ENCODE results near the gene CCDC191. TPM values are rescaled to one million over a fixed set of nuclear protein-coding genes. Genes with fewer than 3 reads are reported as not detected.
A peak's percentile ranks its signal among the peaks of the same experiment; 100 is the strongest.

The CCDC191 gene
- total and polyA plus RNA-seq, 5 experiments from 2014 or later = 1.9 to 6.9 (median 2.1) TPM

DNA sequence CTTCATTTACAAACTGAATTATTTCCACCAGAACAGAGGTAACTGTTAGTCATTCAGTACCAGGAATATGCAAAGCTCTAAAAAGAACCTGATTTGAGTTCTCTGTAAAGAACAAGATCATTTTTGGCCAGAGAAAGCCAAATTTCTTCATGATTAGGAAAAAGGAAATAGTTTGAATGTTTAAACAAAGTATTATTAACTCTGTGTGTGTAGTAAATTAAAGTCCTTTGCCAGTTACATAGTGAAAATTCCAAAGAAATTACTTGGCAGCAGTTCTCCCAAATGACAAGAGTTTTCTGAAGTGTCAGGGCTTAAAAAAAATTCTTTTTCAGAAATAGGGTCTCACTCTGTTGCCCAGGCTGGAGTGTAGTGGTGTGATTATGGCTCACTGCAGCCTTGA, 24.7 kb upstream of the CCDC191 start:
- DNase-seq (no peak), ATAC-seq (no peak)
- Mint-ChIP-seq H3K4me1 (no peaks in the 10 kb centered on the region), H3K27ac (no peak overlapping the region), H3K9me3 (no peaks in the 10 kb centered on the region), H3K4me3 (no peak overlapping the region), H3K27me3 (no peaks in the 10 kb centered on the region), H3K36me3 (peaks cover 22 to 100% (median 70%) of the 10 kb centered on the region in 3 donors)
- POLR2A ChIA-PET = no interaction called here

DNA sequence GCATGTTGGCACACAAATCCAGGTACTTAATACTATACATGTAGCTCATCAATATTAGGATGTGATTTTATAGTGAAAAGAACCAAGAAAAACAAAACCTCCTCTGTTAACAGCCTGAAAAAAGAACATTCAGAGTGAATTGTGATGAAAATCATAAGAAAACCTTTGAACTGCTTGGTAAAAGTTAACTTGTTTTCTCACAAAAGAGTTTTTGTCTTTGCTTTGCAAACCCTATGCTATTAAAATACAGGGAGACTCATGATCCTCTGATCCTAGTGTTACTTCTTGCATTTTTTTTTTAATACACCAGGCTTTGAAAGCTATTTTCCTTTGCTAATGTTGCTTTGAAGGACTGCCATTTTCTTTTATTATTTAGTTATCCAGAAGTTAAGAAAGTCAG, 23.9 kb upstream of the CCDC191 start:
- Mint-ChIP-seq H3K36me3 (peaks cover 21 to 100% (median 68%) of the 10 kb centered on the region in 3 donors), H3K4me3 (no peak overlapping the region), H3K9me3 (no peaks in the 10 kb centered on the region), H3K27me3 (no peaks in the 10 kb centered on the region), H3K27ac (no peak overlapping the region), H3K4me1 (no peaks in the 10 kb centered on the region)
- ATAC-seq (no peak), DNase-seq (no peak)
- POLR2A ChIA-PET = no interaction called here

DNA sequence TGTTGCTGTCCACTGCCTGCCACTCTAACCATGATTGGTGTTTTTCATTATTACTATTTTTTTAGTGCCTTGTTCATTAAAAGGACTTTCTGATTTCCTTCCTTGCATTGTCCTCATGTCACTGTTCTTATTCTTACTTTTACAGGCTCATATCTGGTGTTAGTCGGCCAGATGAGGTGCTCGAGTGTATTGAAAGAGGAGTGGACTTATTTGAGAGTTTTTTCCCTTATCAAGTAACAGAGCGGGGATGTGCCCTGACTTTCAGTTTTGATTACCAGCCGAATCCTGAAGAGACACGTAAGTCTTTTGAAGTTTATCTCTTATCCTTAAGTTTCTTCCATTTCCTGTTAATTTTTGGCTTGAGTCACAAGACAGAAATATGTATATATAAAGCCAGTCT, 23.4 kb upstream of the CCDC191 start:
- DNase-seq (no peak), ATAC-seq (no peak)
- Mint-ChIP-seq H3K27ac (no peak overlapping the region), H3K9me3 (no peaks in the 10 kb centered on the region), H3K27me3 (no peaks in the 10 kb centered on the region), H3K36me3 (peaks cover 21 to 100% (median 66%) of the 10 kb centered on the region in 3 donors), H3K4me1 (no peaks in the 10 kb centered on the region), H3K4me3 (no peak overlapping the region)
- POLR2A ChIA-PET = no interaction called here

DNA sequence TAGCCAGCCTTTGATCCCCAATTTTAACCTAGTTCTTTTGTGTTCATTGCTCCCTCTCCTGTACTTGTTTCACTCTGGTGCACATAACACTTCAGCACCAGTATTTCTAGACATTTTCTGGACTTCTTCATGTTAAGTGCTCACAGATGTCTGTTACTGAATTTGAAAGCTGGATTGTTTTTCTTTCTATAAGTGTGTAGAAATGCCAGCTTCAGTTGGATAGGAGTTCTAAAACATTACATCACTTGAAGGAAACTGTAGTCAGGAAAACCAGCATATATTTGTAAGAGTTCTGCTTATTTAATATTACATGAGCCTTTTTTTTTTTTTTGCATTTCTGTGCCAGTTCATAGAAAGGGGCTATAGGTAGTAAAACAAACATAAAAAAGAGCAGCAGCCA, 21.8 kb upstream of the CCDC191 start:
- peaks cover 15 to 100% (median 62%) of the 10 kb centered on the region in 3 donors for H3K36me3 Mint-ChIP-seq
- H3K4me3 Mint-ChIP-seq = no peak overlapping the region
- DNase-seq = no peak
- no peaks in the 10 kb centered on the region for H3K9me3 Mint-ChIP-seq
- POLR2A ChIA-PET = interaction anchor here (0.7 kb wide), 1 partner anchor 156 kb away, joined by 3 read pairs; no protein-coding TSS in a partner anchor
- H3K4me1 Mint-ChIP-seq = peaks cover 0 to 4% (median 1%) of the 10 kb centered on the region in 4 donors
- H3K27ac Mint-ChIP-seq = peak overlapping the region in 1 of 10 donors; percentile 19
- H3K27me3 Mint-ChIP-seq = no peaks in the 10 kb centered on the region
- ATAC-seq = no peak

DNA sequence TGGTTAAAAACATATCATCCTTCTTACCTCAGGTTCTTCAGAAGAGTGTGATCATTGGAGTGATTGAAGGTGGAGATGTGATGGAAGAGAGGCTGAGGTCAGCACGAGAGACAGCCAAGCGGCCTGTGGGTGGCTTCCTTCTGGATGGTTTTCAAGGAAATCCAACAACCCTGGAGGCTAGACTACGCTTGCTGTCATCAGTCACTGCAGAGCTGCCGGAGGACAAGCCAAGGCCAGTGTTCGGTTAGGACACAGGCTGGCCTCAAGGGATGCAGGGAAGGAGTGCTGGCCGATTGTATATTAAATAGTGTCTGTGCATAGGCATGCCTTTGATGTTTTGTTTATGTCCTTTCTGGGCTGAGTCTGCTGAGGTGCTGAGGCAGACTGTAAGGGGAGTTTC, 20.4 kb upstream of the CCDC191 start:
- no peak for DNase-seq
- Mint-ChIP-seq H3K27ac (peak overlapping the region in 1 of 10 donors; percentile 51), H3K4me1 (peaks cover 0 to 7% (median 1%) of the 10 kb centered on the region in 4 donors), H3K27me3 (no peaks in the 10 kb centered on the region), H3K9me3 (no peaks in the 10 kb centered on the region), H3K4me3 (no peak overlapping the region), H3K36me3 (peaks cover 11 to 100% (median 53%) of the 10 kb centered on the region in 3 donors)
- POLR2A ChIA-PET = no interaction called here
- ATAC-seq = no peak

DNA sequence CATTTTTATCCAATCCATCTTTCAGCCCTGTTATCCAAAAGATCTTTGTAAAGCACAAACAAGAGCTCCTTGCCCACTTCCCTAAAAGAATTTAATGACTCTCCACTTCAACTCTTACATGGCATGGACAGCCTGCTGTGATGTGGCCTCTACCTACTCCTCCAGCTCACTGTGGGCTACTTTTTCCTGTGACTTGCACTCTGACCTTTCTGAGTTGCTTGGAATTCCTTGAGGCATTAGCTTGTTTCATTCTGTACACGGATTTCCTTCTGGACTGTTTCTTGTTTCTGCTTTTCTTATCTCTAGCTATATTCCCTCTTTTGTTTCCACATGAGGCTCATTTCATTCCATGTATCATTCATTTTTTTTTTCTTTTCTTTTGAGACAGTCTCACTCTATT, 15.5 kb upstream of the CCDC191 start:
- POLR2A ChIA-PET = no interaction called here
- Mint-ChIP-seq H3K9me3 (no peaks in the 10 kb centered on the region), H3K4me1 (peaks cover 0 to 11% (median 5%) of the 10 kb centered on the region in 4 donors), H3K27ac (no peak overlapping the region), H3K36me3 (peaks cover 5 to 86% (median 33%) of the 10 kb centered on the region in 3 donors), H3K27me3 (no peaks in the 10 kb centered on the region), H3K4me3 (no peak overlapping the region)
- DNase-seq (no peak), ATAC-seq (no peak)

DNA sequence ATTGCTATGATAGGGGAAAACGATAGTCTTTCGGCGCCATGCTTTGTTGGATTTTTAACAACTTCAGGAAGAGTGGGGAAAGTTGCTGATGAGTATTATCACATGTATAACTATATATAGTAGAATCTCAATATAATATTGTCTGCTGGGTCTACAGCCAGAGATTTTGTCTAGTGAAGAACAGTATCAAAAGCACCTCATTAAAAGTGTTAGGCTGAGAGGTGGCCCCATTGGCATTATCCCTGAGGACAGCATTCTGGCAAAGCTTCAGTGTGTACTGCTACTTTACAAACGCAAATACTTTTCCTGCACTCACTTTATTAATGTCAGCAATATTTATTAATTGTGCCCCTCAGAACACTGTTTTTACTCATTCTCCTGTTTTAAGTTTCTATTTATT, 12.0 kb upstream of the CCDC191 start:
- no peaks in the 10 kb centered on the region for H3K9me3 Mint-ChIP-seq
- DNase-seq = no peak
- no peak overlapping the region for H3K27ac Mint-ChIP-seq
- POLR2A ChIA-PET = no interaction called here
- H3K36me3 Mint-ChIP-seq = peaks cover 6 to 81% (median 24%) of the 10 kb centered on the region in 3 donors
- H3K4me3 Mint-ChIP-seq = no peak overlapping the region
- peaks cover 0 to 11% (median 9%) of the 10 kb centered on the region in 4 donors for H3K4me1 Mint-ChIP-seq
- ATAC-seq = no peak
- no peaks in the 10 kb centered on the region for H3K27me3 Mint-ChIP-seq

DNA sequence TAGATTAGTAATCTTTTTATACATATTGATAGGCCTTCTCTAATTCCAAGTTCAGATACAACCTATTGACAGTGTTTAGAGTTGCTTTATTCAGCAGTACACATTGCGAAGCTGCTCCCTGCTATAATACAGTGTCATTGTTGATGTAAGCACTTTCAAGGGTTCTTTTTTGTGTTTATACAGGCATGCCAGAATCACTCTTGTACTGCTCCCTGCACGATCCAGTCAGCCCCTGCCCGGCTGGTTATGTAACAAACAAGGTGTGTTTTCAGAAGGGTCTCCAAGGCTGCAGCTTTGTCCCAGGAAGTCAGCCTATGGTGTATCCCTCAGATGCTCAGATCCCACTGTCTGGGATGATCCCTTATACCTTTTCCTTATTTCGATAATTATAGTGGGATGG, 11.5 kb upstream of the CCDC191 start:
- Mint-ChIP-seq H3K27me3 (no peaks in the 10 kb centered on the region), H3K4me3 (no peak overlapping the region), H3K36me3 (peaks cover 6 to 77% (median 24%) of the 10 kb centered on the region in 3 donors), H3K9me3 (no peaks in the 10 kb centered on the region), H3K4me1 (peaks cover 2 to 13% (median 10%) of the 10 kb centered on the region in 4 donors), H3K27ac (no peak overlapping the region)
- no peak for ATAC-seq
- POLR2A ChIA-PET = no interaction called here
- DNase-seq = no peak

DNA sequence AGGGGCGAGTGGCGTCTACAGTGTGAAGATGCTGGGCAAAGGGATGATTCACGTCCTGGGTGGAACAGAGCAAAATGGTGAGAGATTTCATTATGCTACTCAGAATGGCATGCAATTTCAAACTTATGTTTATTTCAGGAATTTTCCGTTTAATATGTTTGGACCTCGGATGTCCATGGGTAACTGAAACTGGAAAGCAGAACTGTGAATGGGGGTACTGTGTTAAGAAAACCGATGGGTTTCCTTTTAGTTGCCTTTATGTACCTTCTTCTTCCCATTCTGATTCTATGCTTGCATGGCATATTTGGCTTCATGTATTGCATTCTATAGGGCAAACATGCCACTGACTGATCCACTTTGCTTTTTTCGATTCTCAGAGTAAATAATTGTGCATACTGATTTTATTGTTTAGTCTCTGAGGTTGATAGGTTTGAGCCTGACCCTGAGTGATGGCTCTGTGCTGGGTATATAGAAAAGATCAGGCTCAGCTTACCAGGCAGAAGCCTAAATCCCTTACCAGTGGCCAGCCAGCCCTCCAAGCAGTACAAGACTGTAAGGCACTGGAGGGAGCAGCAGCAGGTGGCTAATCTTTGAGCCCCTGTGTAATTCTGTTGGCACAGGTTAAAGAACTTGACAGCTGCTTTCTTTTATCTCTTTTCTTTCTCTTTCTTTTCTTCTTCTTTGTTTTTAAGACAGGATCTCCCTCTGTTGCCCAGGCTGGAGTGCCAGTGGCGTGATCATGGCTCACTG, 4.8 kb upstream of the CCDC191 start:
- Mint-ChIP-seq H3K4me1 (peaks cover 35 to 62% (median 54%) of the 10 kb centered on the region in 4 donors), H3K4me3 (no peak overlapping the region), H3K27me3 (peaks cover 0 to 4% (median 0%) of the 10 kb centered on the region in 5 donors), H3K27ac (peak overlapping the region in 1 of 10 donors; percentile 51), H3K9me3 (no peaks in the 10 kb centered on the region), H3K36me3 (peaks cover 6 to 45% (median 12%) of the 10 kb centered on the region in 3 donors)
- POLR2A ChIA-PET = no interaction called here
- ATAC-seq = no peak
- no peak for DNase-seq

DNA sequence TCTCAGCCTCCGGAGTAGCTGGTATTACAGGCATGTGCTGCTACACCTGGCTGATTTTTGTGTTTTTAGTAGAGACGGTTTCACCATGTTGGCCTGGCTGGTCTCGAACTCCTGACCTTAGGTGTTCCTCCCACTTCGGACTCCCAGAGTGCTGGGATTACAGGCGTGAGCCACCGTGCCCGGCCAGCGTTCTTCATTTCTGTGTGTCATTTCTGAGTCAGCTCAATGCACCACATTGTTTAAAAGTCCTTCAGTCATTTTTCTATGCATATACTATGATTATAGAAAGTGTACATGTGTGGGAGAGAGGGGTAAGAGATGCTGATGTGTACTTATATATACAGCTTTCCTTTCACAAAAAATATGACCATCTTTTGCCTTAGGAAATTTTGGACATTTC, 2.3 kb upstream of the CCDC191 start:
- no peaks in the 10 kb centered on the region for H3K9me3 Mint-ChIP-seq
- no peak for ATAC-seq
- H3K27ac Mint-ChIP-seq = peak overlapping the region in 1 of 10 donors; percentile 84
- peaks cover 35 to 68% (median 61%) of the 10 kb centered on the region in 4 donors for H3K4me1 Mint-ChIP-seq
- peaks cover 0 to 23% (median 7%) of the 10 kb centered on the region in 3 donors for H3K36me3 Mint-ChIP-seq
- POLR2A ChIA-PET = no interaction called here
- DNase-seq = no peak
- H3K4me3 Mint-ChIP-seq = peak overlapping the region; percentile 6 to 98 (median 60)
- H3K27me3 Mint-ChIP-seq = peaks cover 0 to 4% (median 0%) of the 10 kb centered on the region in 5 donors

DNA sequence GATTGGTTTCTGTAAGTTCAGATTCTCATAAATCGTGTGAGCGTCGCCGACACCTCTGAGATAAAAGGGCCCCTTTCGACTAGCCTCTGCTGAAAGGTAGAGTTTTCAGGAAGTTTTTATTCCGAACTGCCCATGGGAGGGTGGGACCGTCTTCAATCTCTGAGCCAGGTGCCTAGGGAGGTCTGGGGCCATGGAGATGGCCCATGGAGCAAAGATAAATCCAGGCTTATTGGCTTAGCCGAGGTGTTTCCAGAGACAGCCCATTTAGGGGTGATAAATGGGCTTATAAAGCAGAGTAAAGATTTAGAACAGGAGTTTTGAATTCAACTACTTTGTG, 653 bp upstream of the CCDC191 start:
- Mint-ChIP-seq H3K36me3 (peaks cover 0 to 16% (median 7%) of the 10 kb centered on the region in 3 donors), H3K27me3 (peaks cover 0 to 4% (median 0%) of the 10 kb centered on the region in 5 donors), H3K4me1 (peaks cover 30 to 64% (median 57%) of the 10 kb centered on the region in 4 donors), H3K9me3 (no peaks in the 10 kb centered on the region), H3K4me3 (peak overlapping the region; percentile 90 to 99 (median 95)), H3K27ac (peak overlapping the region; percentile 91 to 99 (median 96))
- DNase-seq (no peak), ATAC-seq (peak; percentile 1 to 2)
- POLR2A ChIA-PET = interaction anchor here (0.9 kb wide), 1 partner anchor 156 kb away, joined by 7 read pairs; no protein-coding TSS in a partner anchor

DNA sequence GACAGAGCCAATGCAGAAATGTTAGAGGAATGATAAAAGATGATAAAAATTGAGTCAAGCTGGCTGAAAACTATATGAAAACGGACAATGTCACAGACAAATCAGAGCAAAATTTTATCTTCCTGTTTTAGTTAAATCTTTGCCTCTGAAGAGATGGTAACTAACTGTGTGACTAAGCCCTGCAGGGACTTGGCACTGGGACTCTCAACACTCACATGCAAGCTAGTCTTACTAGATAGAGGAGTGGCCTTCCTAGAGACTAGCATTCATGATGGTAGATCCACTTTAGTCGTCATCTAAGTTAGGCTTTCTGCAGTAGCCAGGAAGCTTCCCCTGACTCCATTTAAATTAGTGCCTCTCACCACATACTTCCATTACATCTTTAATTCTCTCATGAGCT, 4.1 kb downstream of the CCDC191 start:
- Mint-ChIP-seq H3K27me3 (peaks cover 0 to 4% (median 2%) of the 10 kb centered on the region in 5 donors), H3K9me3 (no peaks in the 10 kb centered on the region), H3K36me3 (peaks cover 0 to 2% (median 0%) of the 10 kb centered on the region in 3 donors), H3K4me1 (peaks cover 7 to 20% (median 17%) of the 10 kb centered on the region in 4 donors), H3K27ac (no peak overlapping the region), H3K4me3 (no peak overlapping the region)
- DNase-seq (no peak), ATAC-seq (no peak)
- POLR2A ChIA-PET = no interaction called here

DNA sequence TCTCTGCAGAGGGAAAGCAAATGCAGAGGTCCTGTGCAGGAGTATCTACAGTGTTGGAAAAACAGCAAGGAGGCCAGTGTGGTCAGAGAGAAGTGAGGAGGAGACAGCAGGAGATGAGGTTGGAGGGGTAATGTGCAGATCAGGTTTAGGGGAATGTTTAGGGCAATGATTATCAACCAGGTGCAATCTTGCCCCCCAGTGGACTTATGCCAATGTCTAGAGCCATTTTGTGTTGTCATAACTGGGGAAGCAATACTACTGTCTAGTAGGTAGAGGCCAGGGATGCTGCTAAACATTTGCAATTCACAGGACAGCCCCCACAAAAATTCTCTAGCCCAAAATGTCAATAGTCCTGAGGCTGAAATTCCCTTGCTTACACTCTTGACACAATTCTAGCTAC, 13.1 kb downstream of the CCDC191 start:
- DNase-seq (no peak), ATAC-seq (no peak)
- no peak overlapping the region for H3K4me3 Mint-ChIP-seq
- peaks cover 0 to 10% (median 7%) of the 10 kb centered on the region in 3 donors for H3K36me3 Mint-ChIP-seq
- H3K27me3 Mint-ChIP-seq = peaks cover 0 to 3% (median 0%) of the 10 kb centered on the region in 5 donors
- peak overlapping the region in 1 of 10 donors; percentile 8 for H3K27ac Mint-ChIP-seq
- H3K9me3 Mint-ChIP-seq = no peaks in the 10 kb centered on the region
- peaks cover 0 to 2% (median under 1%) of the 10 kb centered on the region in 4 donors for H3K4me1 Mint-ChIP-seq
- POLR2A ChIA-PET = no interaction called here

Measured in naive thymus-derived CD8-positive, alpha-beta T cell (primary cell).